Epithelial cell of esophagus (primary cell): ENCODE results near the gene DIDO1.
"Not testable (repeated sequence)": the region's sequence is repeated elsewhere in the genome, so short reads cannot be mapped to it uniquely, and the experiment has no call there.

Experiments
- DNase-seq: peaks from one replicate; pipeline ENCODE4 v3.0.0; 2010; ENCODE audit warnings: low read depth
- H3K4me3 ChIP-seq: 2 replicates; pipeline ENCODE4 v1.5.1; 2011; ENCODE audit warnings: mild to moderate bottlenecking, low read length, control low read depth
- TF ChIP-seq, protein P1 (sequence below): IDR thresholded peaks from 2 replicates; pipeline ENCODE4 v1.5.1; 2011; ENCODE audit warnings: low read depth, mild to moderate bottlenecking, low read length, control low read depth, inconsistent platforms; ENCODE audit not compliant: insufficient read depth; ENCODE audit errors: missing control alignments

Gene DIDO1

DNA sequence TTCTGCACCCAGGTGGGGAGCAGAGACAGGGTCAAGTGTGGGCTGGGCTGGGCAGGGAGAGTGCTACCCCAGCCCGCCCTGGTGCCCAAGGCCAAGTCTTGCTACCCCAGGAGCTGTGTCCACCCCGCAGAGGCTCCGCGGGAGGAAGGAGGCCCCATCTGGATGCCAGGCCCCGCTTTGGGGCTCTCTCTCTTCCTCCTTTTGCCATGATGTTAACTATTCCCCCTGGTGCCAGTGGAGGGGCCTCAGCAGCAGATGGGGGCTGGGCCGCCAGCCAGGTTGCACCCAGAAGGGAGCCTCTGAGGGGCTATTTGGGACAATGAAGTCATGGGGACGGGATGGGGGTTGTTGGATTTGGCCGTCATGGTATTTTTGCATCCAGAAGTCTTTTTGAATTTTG, 35.5 kb upstream of the DIDO1 start:
- H3K4me3 ChIP-seq = no peak overlapping the region
- DNase-seq = no peak
- TF ChIP-seq, protein P1, sequence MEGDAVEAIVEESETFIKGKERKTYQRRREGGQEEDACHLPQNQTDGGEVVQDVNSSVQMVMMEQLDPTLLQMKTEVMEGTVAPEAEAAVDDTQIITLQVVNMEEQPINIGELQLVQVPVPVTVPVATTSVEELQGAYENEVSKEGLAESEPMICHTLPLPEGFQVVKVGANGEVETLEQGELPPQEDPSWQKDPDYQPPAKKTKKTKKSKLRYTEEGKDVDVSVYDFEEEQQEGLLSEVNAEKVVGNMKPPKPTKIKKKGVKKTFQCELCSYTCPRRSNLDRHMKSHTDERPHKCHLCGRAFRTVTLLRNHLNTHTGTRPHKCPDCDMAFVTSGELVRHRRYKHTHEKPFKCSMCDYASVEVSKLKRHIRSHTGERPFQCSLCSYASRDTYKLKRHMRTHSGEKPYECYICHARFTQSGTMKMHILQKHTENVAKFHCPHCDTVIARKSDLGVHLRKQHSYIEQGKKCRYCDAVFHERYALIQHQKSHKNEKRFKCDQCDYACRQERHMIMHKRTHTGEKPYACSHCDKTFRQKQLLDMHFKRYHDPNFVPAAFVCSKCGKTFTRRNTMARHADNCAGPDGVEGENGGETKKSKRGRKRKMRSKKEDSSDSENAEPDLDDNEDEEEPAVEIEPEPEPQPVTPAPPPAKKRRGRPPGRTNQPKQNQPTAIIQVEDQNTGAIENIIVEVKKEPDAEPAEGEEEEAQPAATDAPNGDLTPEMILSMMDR = no peak

DNA sequence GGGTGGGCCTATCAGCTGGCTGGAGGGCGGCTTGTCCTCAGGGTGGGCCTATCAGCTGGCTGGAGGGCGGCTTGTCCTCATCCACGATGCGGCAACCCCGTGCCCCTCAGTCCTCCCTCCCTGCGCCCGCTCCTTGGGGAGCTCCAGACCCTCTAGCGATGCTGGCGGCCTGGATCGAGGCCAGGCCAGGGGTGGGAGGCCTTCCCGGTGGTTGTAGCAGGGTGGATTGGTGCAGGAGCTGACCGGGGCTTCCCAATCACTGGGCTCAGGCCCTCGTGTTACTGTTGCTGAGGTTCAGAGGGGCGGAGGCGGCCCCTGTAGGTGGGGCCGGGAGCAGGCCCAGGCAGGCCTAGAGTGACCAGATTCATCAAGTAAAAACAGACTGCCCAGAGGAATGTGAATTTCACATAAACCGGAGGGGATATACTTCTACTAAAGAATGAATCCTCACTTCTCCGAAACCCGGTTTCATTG, 35.0 kb upstream of the DIDO1 start:
- peak; percentile 62 for DNase-seq
- H3K4me3 ChIP-seq = no peak overlapping the region
- TF ChIP-seq, protein P1 = no peak

DNA sequence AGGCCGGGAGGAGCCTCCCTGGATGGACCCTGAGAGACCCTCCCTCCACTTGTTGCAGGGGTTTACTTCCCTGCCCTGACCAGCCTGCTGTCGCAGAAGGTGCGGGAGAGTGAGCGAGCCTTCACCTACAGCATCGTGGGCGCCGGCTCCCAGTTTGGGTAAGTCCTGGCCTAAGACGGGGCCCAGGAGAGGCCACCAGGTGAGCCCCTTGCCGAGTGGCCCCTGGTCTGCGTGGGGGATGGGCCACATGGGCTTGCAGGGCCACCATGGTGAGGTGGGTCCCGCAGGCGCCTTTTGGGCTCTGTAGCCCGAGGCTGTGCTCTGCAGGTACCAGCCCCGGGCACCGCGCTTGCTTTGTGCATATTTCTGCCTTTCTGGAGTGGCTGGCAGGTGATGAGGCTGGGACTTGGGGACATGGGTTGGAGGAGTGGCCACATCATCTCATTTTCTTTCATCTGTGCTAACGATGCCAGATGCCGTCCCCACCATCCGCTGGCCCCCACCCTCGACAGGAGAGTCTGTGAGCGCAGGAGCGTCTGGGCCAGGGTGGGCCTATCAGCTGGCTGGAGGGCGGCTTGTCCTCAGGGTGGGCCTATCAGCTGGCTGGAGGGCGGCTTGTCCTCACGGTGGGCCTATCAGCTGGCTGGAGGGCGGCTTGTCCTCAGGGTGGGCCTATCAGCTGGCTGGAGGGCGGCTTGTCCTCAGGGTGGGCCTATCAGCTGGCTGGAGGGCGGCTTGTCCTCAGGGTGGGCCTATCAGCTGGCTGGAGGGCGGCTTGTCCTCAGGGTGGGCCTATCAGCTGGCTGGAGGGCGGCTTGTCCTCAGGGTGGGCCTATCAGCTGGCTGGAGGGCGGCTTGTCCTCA, 34.4 kb upstream of the DIDO1 start:
- not testable (repeated sequence) for H3K4me3 ChIP-seq, DNase-seq

DNA sequence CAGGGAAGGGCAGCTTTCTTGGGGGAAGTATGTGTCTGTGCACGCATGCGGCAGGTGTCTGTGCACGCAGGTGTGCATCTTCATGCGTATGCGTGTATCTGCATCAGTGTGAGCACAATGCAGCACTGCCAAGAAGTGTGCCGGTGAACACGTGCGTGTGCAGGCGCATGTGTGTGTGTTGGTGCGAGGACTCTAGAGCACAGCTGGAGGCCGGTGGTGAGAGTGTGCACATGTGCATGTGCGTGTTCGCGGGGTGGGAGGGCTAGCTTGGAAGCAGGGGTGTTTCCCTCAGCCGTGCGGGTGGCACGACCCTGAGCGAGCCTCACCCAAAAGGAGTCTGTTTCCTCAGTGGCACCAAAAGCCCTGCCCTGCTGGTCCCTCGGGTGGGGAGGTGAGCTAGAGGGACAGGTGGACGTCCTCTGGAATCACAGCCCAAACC, 33.7 kb upstream of the DIDO1 start:
- TF ChIP-seq, protein P1 = no peak
- H3K4me3 ChIP-seq = no peak overlapping the region
- DNase-seq = no peak

DNA sequence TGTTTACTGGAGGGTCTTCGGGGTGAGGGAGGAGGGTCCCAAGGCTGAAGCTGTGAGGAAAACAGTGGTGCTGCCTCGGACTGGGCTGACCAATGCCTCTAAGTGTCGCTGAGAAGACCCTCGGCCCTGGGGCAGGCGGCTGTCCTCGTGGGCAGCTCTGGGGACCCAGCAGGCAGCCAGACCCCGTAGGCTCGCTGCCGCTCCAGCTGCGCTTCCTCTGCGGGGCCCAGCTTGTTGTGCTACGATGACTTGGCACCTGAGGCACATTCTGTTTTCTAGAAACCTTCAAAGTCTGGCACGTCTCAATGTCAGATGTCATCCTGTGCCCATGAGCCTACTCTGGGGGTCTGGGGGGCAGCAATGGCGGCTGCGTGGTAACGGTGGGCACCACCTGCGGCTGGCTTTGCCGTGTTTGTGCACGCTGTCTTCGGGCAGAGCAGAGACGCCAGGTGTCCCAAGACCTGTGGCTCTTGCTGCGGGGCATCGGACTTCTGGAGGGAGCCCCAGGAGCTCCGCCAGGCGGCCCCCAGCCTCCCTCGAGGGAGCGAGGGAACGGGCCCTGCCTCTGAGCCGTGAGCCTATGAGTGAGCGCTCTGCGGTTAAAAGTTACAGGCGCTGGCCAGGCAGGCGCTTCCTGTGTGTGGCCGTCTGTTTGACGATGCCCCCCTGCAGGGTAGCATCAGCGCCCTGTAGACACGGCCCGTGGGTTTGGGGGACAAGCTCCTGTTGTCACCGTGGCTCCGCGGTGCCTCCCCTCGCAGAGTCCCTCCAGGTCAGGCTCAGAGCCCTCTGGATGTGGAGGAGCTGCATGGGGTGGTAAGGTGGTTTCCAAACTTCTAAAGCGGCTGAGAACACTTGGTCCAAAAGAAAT, 33.0 kb upstream of the DIDO1 start:
- TF ChIP-seq, protein P1 = no peak
- no peak overlapping the region for H3K4me3 ChIP-seq
- no peak for DNase-seq

DNA sequence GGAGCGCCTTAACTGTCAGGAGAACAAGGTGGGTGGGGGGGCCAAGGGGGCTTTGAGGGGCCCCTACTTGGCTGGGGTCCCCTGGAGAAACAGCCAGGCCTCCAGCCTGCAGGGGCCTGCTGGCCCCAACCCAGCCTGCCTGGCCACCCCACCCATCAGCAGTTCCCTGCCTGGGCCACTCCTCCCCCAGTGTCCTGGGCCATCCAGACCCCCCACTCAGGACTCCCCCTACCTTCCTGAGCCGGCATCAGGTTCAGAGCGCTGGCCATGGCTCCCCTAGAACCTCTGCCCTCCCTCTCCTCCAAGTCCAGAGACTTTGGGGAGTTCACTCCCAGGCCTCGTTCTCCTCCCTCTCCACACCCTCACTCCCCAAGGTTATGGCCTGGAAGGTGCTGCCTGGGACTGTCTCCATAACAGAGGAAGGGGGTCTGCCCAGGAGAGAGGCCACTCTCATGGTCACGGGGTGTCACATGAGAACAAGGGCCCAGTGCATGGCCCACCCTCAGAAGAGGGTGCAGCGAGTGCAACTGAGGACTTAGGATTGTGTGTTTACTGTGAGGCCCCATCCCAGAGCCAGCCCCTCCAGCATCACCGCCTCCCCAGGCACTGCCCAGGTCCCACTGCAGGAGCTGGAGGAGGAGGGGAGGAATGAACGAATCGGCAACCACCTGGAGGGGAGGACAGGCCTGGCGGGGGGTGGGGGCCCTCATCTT, 32.2 kb upstream of the DIDO1 start:
- H3K4me3 ChIP-seq = no peak overlapping the region

More for the DNA sequence above, 32.2 kb upstream of the DIDO1 start:
- TF ChIP-seq, protein P1 = no peak
- DNase-seq = no peak
